PC-9 (cell line): ENCODE measurements around the gene NAXD. TPM values are rescaled to one million over a fixed set of nuclear protein-coding genes. Genes with fewer than 3 reads are reported as not detected.

Experiments
- BruUV-seq: library from RNA; stranded (reverse); fragments of 400-500 nt; replicated peaks from 2 replicates; lab custom pipeline; 2021; lab: Mats Ljungman, UMichigan
- CTCF ChIA-PET: fragments of 300-600 bp; sonication (Branson Sonifier 250); formaldehyde crosslinking; loops from one replicate; lab custom pipeline; 2022; ENCODE audit warnings: antibody characterized with exemption; lab: Charles Lee
- POLR2A ChIA-PET: fragments of 300-600 bp; sonication (Branson Sonifier 250); formaldehyde crosslinking; loops from one replicate; lab custom pipeline; 2022; ENCODE audit warnings: antibody characterized with exemption; ENCODE audit not compliant: unreplicated experiment; lab: Charles Lee
- DNase-seq, 2 experiments: peaks; one replicate each; pipeline versions ENCODE4 v3.0.0 to v3.0.0-alpha.2; 2015 to 2022; ENCODE audit warnings: mixed read lengths in 1 of 2
- H2AFZ ChIP-seq: fragments of 200-600 bp; sonication (generic); 2 replicates; pipeline ENCODE4 v1.8.1; 2017; ENCODE audit warnings: antibody characterized with exemption
- H3F3A ChIP-seq: fragments of 200-600 bp; sonication (generic); 2 replicates; pipeline ENCODE4 v1.8.1; 2017; ENCODE audit warnings: antibody characterized with exemption, mild to moderate bottlenecking, low read depth; ENCODE audit not compliant: insufficient read depth
- H3K27ac ChIP-seq: fragments of 200-600 bp; sonication (generic); 2 replicates; pipeline ENCODE4 v1.6.1; 2016; ENCODE audit warnings: mixed run types
- H3K27me3 ChIP-seq: fragments of 200-600 bp; sonication (generic); 2 replicates; pipeline ENCODE4 v1.6.1; 2016; ENCODE audit warnings: low read depth, mixed run types; ENCODE audit not compliant: insufficient read depth
- H3K36me3 ChIP-seq: fragments of 200-600 bp; sonication (generic); 2 replicates; pipeline ENCODE4 v1.6.1; 2016; ENCODE audit warnings: low read depth, mixed run types
- H3K4me1 ChIP-seq: fragments of 200-600 bp; sonication (generic); replicated peaks from 2 replicates; pipeline ENCODE4 v1.6.1; 2016; ENCODE audit warnings: mixed run types; ENCODE audit not compliant: insufficient read depth
- H3K4me2 ChIP-seq: fragments of 200-600 bp; sonication (generic); 2 replicates; pipeline ENCODE4 v1.6.1; 2017; ENCODE audit warnings: mixed run types
- H3K4me3 ChIP-seq: fragments of 200-600 bp; sonication (generic); 2 replicates; pipeline ENCODE4 v1.6.1; 2016; ENCODE audit warnings: mixed run types
- H3K79me2 ChIP-seq: fragments of 200-600 bp; sonication (generic); 2 replicates; pipeline ENCODE4 v1.6.1; 2017; ENCODE audit warnings: low read depth, mixed run types
- H3K9me2 ChIP-seq: fragments of 200-600 bp; sonication (generic); 2 replicates; pipeline ENCODE4 v1.8.1; 2017; ENCODE audit warnings: mild to moderate bottlenecking; ENCODE audit not compliant: insufficient read depth
- H3K9me3 ChIP-seq: fragments of 200-600 bp; sonication (generic); 2 replicates; pipeline ENCODE4 v1.8.1; 2016; ENCODE audit warnings: low read depth; ENCODE audit not compliant: insufficient read depth
- H4K20me1 ChIP-seq: fragments of 200-600 bp; sonication (generic); 2 replicates; pipeline ENCODE4 v1.8.1; 2017; ENCODE audit not compliant: insufficient read depth
- CTCF ChIP-seq: fragments of 200-600 bp; sonication (generic); conservative IDR thresholded peaks from 2 replicates; pipeline ENCODE4 v1.6.1; 2017; ENCODE audit warnings: mixed run types, antibody characterized with exemption, mild to moderate bottlenecking, moderate library complexity
- EZH2 ChIP-seq: fragments of 200-600 bp; sonication (generic); IDR thresholded peaks from 2 replicates; pipeline ENCODE4 v1.8.0; 2017; ENCODE audit warnings: antibody characterized with exemption, low read depth
- intact Hi-C: fragments of 100-400 bp; cut with micrococcal nuclease; formaldehyde crosslinking; loops from one replicate; pipeline ENCODE4 v1.10.0; 2022; ENCODE audit not compliant: unreplicated experiment
- total RNA-seq: library from RNA; stranded (reverse); gene quantifications from 2 replicates; pipeline ENCODE4 v1.2.3, GENCODE V29; 2021

Gene NAXD
- total RNA-seq, 1 experiment from 2014 or later: 30.2 TPM

GRCh38 chr13:110664041-110664440 is 48.7 kb downstream of the NAXD start:
- TF ChIP-seq EZH2 (no peak), CTCF (no peak)
- intact Hi-C loops: no loop called here
- DNase-seq: no peak
- Histone ChIP-seq H3F3A (no peaks in the 10 kb centered on the region), H3K9me3 (no peaks in the 10 kb centered on the region), H3K27ac (no peak overlapping the region), H3K36me3 (peaks cover 39% of the 10 kb centered on the region; the same call in 1 of the 2 replicates), H3K4me2 (no peak overlapping the region), H3K9me2 (no peaks in the 10 kb centered on the region), H3K4me1 (no peaks in the 10 kb centered on the region), H3K79me2 (no peaks in the 10 kb centered on the region), H2AFZ (no peak overlapping the region), H3K27me3 (no peaks in the 10 kb centered on the region), H3K4me3 (no peak overlapping the region), H4K20me1 (no peaks in the 10 kb centered on the region)
- ChIA-PET POLR2A (no interaction called here), CTCF (no interaction called here)
- BruUV-seq: no TSS peak

- Histone ChIP-seq H3K27me3 (no peaks in the 10 kb centered on the region), H3K9me3 (no peaks in the 10 kb centered on the region), H4K20me1 (no peaks in the 10 kb centered on the region), H3K36me3 (peaks cover 39% of the 10 kb centered on the region; the same call in 1 of the 2 replicates), H3K4me1 (no peaks in the 10 kb centered on the region), H3F3A (no peaks in the 10 kb centered on the region), H3K9me2 (no peaks in the 10 kb centered on the region), H3K4me2 (no peak overlapping the region), H3K4me3 (no peak overlapping the region), H3K79me2 (no peaks in the 10 kb centered on the region), H2AFZ (no peak overlapping the region), H3K27ac (no peak overlapping the region)
- no TSS peak for BruUV-seq
- no peak for TF ChIP-seq EZH2
- no peak for TF ChIP-seq CTCF
- ChIA-PET CTCF (no interaction called here), POLR2A (no interaction called here)
- DNase-seq: no peak
- intact Hi-C loops: no loop called here
These were observed 49.3 kb downstream of the NAXD start for GRCh38 chr13:110664673-110665072.

GRCh38 chr13:110665491-110666254 is 50.3 kb downstream of the NAXD start:
- Histone ChIP-seq H3K27me3 (no peaks in the 10 kb centered on the region), H3K9me2 (no peaks in the 10 kb centered on the region), H3K27ac (no peak overlapping the region), H4K20me1 (no peaks in the 10 kb centered on the region), H2AFZ (no peak overlapping the region), H3K4me1 (no peaks in the 10 kb centered on the region), H3K4me2 (no peak overlapping the region), H3K9me3 (no peaks in the 10 kb centered on the region), H3K36me3 (peaks cover 39% of the 10 kb centered on the region; the same call in 1 of the 2 replicates), H3F3A (no peaks in the 10 kb centered on the region), H3K4me3 (no peak overlapping the region), H3K79me2 (no peaks in the 10 kb centered on the region)
- DNase-seq: no peak
- POLR2A ChIA-PET: no interaction called here
- no TSS peak for BruUV-seq
- intact Hi-C loops: no loop called here
- CTCF ChIA-PET: no interaction called here
- TF ChIP-seq EZH2: no peak

GRCh38 chr13:110666255-110666533 is 50.8 kb downstream of the NAXD start:
- no TSS peak for BruUV-seq
- ChIA-PET CTCF (no interaction called here), POLR2A (no interaction called here)
- no peak for DNase-seq
- Histone ChIP-seq H2AFZ (no peak overlapping the region), H3K4me1 (no peaks in the 10 kb centered on the region), H3K4me3 (no peak overlapping the region), H3K36me3 (peaks cover 35% of the 10 kb centered on the region; the same call in 1 of the 2 replicates), H3K9me2 (no peaks in the 10 kb centered on the region), H3K27ac (no peak overlapping the region), H3K4me2 (no peak overlapping the region), H3K9me3 (no peaks in the 10 kb centered on the region), H4K20me1 (no peaks in the 10 kb centered on the region), H3K27me3 (no peaks in the 10 kb centered on the region), H3K79me2 (no peaks in the 10 kb centered on the region), H3F3A (no peaks in the 10 kb centered on the region)
- intact Hi-C loops: no loop called here
- TF ChIP-seq CTCF: no peak
- TF ChIP-seq EZH2: no peak
